Nephron progenitor cell (in vitro differentiated cells): ENCODE measurements around the gene CCL19.
A peak's percentile ranks its signal among the peaks of the same experiment; 100 is the strongest.

Experiments used
- DNase-seq: peaks from one replicate; pipeline ENCODE4 v3.0.0; 2021
- H3K27ac Mint-ChIP-seq: 2 replicates; pipeline ENCODE4 v1.8.0; 2021; ENCODE audit warnings: mild to moderate bottlenecking, moderate library complexity, mixed read lengths
- H3K27me3 Mint-ChIP-seq: 2 replicates; pipeline ENCODE4 v1.8.0; 2021; ENCODE audit warnings: mild to moderate bottlenecking, low read depth, mixed read lengths; ENCODE audit not compliant: poor library complexity
- H3K36me3 Mint-ChIP-seq: 2 replicates; pipeline ENCODE4 v1.8.0; 2021; ENCODE audit warnings: low read depth, mixed read lengths
- H3K4me1 Mint-ChIP-seq: 2 replicates; pipeline ENCODE4 v1.8.0; 2021; ENCODE audit warnings: mixed read lengths
- H3K4me3 Mint-ChIP-seq: 2 replicates; pipeline ENCODE4 v1.8.0; 2021; ENCODE audit warnings: mild to moderate bottlenecking, moderate library complexity, mixed read lengths
- H3K9me3 Mint-ChIP-seq: 2 replicates; pipeline ENCODE4 v1.8.0; 2021; ENCODE audit warnings: mild to moderate bottlenecking, moderate library complexity, mixed read lengths
- TF ChIP-seq, protein P1 (sequence below): fragments of 200-600 bp; sonication (generic); IDR thresholded peaks from 2 replicates; pipeline ENCODE4 v1.5.0; 2021; ENCODE audit warnings: antibody characterized with exemption

The CCL19 gene

DNA sequence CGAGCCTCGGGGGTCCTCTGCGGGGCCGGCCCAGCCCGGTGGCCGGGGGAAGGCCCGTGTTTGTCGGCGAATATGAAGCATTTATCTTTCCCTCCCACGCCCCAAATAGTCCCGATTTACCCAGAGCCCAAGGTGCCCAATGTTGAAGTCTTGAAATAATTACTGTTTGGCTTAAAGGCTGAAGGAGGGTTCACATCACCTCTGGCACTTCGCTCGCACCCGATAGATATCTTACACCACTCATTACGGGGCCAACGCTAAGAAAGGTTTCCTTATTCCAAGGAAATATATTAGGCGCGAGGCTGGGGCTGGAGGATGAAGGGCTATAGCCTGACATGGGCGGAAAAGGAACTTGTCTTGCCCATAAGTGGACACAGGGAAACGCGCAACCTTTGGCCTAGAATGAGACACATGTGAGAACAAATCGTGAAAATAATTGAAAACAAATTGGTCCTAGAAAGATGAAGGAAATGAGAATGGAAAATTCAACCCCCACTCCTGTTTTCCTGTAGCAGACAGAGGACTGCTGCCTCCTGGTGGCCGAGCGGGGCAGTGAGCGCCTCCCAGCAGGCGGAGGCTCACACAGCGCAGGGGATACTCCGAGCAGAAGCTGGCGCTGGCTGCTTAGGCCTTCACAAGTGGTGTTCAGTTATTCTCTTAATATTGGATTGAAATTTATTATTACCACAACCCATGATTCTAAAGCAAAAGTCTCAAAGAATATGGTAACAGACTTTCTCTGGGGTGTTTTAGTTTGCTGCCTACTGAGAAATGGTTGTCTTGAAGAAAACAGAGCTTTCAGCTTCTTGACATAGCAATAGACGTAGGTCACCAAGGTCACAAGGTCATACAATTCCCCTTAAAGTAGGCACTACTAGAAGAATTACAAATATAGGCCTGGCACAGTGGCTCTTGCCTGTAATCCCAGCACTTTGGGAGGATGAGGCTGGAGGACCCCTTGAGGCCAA, 11.0 kb upstream of the CCL19 start:
- Mint-ChIP-seq H3K27me3 (peaks cover 56% of the 10 kb centered on the region), H3K9me3 (no peaks in the 10 kb centered on the region), H3K36me3 (no peaks in the 10 kb centered on the region), H3K4me3 (peak overlapping the region; percentile 79), H3K27ac (no peak overlapping the region), H3K4me1 (peaks cover 5% of the 10 kb centered on the region)
- TF ChIP-seq, protein P1, sequence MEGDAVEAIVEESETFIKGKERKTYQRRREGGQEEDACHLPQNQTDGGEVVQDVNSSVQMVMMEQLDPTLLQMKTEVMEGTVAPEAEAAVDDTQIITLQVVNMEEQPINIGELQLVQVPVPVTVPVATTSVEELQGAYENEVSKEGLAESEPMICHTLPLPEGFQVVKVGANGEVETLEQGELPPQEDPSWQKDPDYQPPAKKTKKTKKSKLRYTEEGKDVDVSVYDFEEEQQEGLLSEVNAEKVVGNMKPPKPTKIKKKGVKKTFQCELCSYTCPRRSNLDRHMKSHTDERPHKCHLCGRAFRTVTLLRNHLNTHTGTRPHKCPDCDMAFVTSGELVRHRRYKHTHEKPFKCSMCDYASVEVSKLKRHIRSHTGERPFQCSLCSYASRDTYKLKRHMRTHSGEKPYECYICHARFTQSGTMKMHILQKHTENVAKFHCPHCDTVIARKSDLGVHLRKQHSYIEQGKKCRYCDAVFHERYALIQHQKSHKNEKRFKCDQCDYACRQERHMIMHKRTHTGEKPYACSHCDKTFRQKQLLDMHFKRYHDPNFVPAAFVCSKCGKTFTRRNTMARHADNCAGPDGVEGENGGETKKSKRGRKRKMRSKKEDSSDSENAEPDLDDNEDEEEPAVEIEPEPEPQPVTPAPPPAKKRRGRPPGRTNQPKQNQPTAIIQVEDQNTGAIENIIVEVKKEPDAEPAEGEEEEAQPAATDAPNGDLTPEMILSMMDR, result peak; percentile 99
- DNase-seq, result peak; percentile 90

DNA sequence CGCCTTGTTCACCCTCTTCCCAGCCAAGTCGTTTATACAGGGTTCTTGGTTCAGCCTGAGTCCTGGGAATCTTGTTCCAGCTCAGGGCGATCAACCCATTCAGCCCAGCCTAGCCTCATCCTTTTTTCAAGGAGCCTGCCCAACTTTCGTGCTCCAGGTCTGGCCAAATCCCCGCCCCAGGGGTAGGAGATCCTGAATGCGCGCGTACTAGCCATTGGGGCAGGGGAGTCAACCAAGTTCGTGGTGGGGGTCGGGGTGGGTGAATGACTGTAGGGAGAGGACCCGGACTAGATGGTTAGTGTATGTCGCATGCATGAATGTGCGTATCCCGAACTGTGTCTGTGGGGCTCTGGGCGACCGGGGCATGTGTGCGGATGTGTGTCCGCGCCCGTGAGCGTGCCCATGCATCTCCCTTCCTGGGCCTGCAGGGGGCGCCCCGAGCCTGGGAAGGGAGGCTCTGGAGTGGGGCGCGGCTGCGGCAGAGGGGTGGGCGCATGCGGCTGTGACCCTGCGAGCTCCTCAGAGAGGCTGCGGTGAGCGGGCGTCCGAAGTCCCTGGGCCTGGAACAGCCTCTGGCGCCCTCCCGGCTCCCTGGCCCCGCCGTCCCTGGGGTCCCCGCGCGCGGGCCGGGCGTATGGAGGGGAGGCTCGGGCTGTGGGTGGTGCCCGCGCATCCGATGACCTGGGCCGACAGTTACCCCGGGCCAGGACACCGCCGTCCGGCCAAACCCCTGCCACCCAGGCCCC, 10.1 kb upstream of the CCL19 start:
- Mint-ChIP-seq H3K4me1 (peaks cover 5% of the 10 kb centered on the region), H3K36me3 (no peaks in the 10 kb centered on the region), H3K27me3 (peaks cover 56% of the 10 kb centered on the region), H3K4me3 (peak overlapping the region; percentile 72), H3K9me3 (no peaks in the 10 kb centered on the region), H3K27ac (no peak overlapping the region)
- DNase-seq, result peak; percentile 91
- TF ChIP-seq, protein P1, result peak; percentile 83

DNA sequence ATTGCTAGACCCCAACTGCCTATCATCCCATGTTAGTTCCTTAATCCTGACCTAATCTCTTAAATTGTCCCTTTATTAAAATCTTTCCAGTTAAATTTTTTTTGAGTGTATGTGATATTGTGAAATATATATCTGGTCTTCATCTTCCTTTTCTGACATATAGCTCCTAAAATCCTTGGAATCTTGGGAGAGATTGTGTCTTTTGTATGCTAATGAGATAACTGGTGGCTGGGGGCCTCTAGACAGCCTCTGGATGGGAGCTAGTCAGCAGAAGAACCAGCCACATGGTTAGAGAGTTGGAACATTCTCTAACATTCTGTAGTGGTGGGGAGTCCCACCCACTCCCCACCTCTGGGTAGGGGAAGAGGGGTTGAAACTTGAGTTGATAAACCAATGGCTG, 3.7 kb upstream of the CCL19 start:
- peaks cover 17% of the 10 kb centered on the region for H3K36me3 Mint-ChIP-seq
- H3K27me3 Mint-ChIP-seq, result peaks cover 45% of the 10 kb centered on the region
- H3K4me3 Mint-ChIP-seq, result no peak overlapping the region
- H3K9me3 Mint-ChIP-seq, result peaks cover 8% of the 10 kb centered on the region
- no peak overlapping the region for H3K27ac Mint-ChIP-seq
- DNase-seq, result no peak
- TF ChIP-seq, protein P1, result no peak
- H3K4me1 Mint-ChIP-seq, result peaks cover 15% of the 10 kb centered on the region

DNA sequence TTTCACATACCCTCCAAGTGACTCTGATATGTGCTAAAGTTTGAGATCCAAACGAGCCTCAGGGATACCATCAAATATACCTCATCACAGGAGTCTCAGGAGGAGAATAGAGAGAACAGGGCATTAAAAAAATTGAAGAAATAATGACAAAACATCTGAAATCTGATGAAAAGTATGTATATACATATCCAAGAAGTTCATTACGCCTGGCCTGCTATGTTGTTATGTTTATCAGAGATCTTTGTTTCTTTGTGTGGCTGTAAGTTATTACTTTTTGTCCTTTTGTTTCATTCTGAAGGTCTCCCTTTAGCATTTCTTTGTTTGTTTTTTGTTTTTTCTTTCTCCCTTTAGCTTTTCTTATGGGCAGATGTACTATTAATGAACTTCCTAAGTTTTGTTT, 2.5 kb upstream of the CCL19 start:
- no peak overlapping the region for H3K27ac Mint-ChIP-seq
- H3K36me3 Mint-ChIP-seq, result peaks cover 17% of the 10 kb centered on the region
- no peak for DNase-seq
- H3K27me3 Mint-ChIP-seq, result peaks cover 32% of the 10 kb centered on the region
- H3K9me3 Mint-ChIP-seq, result peaks cover 8% of the 10 kb centered on the region
- H3K4me3 Mint-ChIP-seq, result no peak overlapping the region
- TF ChIP-seq, protein P1, result no peak
- H3K4me1 Mint-ChIP-seq, result peaks cover 27% of the 10 kb centered on the region

DNA sequence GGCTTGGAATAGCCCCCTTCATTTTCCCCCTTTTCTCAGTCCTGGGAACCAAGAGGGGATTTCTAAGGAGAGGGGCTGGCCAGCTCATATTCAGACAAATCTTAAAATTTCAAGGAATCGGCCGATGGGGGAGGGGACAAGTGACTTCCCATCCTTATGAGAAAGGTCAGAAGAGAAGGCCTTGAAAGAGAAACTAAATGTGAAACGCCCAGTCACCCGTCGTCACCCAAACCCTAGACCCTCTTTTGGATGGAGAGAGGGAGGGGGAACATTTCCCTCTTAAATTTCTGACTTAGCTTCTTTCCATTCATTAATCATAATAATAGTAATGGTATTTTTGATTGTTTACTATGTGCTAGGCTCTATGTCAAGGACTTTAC, 850 bp upstream of the CCL19 start:
- peaks cover 43% of the 10 kb centered on the region for H3K4me1 Mint-ChIP-seq

More for the DNA sequence above, 850 bp upstream of the CCL19 start:
- peaks cover 18% of the 10 kb centered on the region for H3K27me3 Mint-ChIP-seq
- no peak for DNase-seq
- no peak overlapping the region for H3K4me3 Mint-ChIP-seq
- H3K36me3 Mint-ChIP-seq, result peaks cover 17% of the 10 kb centered on the region
- H3K27ac Mint-ChIP-seq, result no peak overlapping the region
- TF ChIP-seq, protein P1, result no peak
- H3K9me3 Mint-ChIP-seq, result peaks cover 8% of the 10 kb centered on the region
